KMS-11 (cell line): ENCODE results near the gene SHROOM4.

Experiments
- H2AFZ ChIP-seq: fragments of 200-600 bp; sonication (generic); 2 replicates; pipeline ENCODE4 v1.6.1; 2016; ENCODE audit warnings: antibody characterized with exemption, mixed run types, low read depth
- H3K27ac ChIP-seq: fragments of 200-600 bp; sonication (generic); 2 replicates; pipeline ENCODE4 v1.6.1; 2016; ENCODE audit warnings: mild to moderate bottlenecking, mixed run types
- H3K27me3 ChIP-seq: fragments of 200-600 bp; sonication (generic); 2 replicates; pipeline ENCODE4 v1.6.1; 2017; ENCODE audit warnings: mild to moderate bottlenecking, low read depth, mixed run types, moderate library complexity; ENCODE audit not compliant: insufficient read depth
- H3K36me3 ChIP-seq: fragments of 200-600 bp; sonication (generic); 2 replicates; pipeline ENCODE4 v1.6.1; 2017; ENCODE audit warnings: mild to moderate bottlenecking, mixed run types; ENCODE audit not compliant: insufficient read depth
- H3K4me1 ChIP-seq: fragments of 200-600 bp; sonication (generic); 2 replicates; pipeline ENCODE4 v1.6.1; 2016; ENCODE audit warnings: mild to moderate bottlenecking, low read depth, mixed run types; ENCODE audit not compliant: poor library complexity, severe bottlenecking
- H3K4me2 ChIP-seq: fragments of 200-600 bp; sonication (generic); 2 replicates; pipeline ENCODE4 v1.7.0; 2016; ENCODE audit warnings: mild to moderate bottlenecking, mixed run types
- H3K4me3 ChIP-seq: fragments of 200-600 bp; sonication (generic); IDR thresholded peaks from 2 replicates; pipeline ENCODE4 v1.6.1; 2017; ENCODE audit warnings: low read depth, low read length, mixed read lengths; ENCODE audit not compliant: insufficient read depth
- H3K79me2 ChIP-seq: fragments of 200-600 bp; sonication (generic); 2 replicates; pipeline ENCODE4 v1.6.1; 2016; ENCODE audit warnings: low read depth, mixed run types; ENCODE audit not compliant: insufficient read depth
- H3K9ac ChIP-seq: fragments of 200-600 bp; sonication (generic); 2 replicates; pipeline ENCODE4 v1.6.1; 2016; ENCODE audit warnings: mild to moderate bottlenecking, mixed run types
- H4K20me1 ChIP-seq: fragments of 200-600 bp; sonication (generic); 2 replicates; pipeline ENCODE4 v1.6.1; 2016; ENCODE audit warnings: mild to moderate bottlenecking, mixed run types; ENCODE audit not compliant: insufficient read depth
- CTCF ChIP-seq: fragments of 200-600 bp; sonication (generic); conservative IDR thresholded peaks from 2 replicates; pipeline ENCODE4 v1.6.1; 2017; ENCODE audit warnings: low read depth, mild to moderate bottlenecking, antibody characterized with exemption, low read length, moderate library complexity, mixed read lengths

SHROOM4 gene

GRCh38 chrX:50815120-50815519 is 1.1 kb upstream of the SHROOM4 start:
- Histone ChIP-seq H3K4me1 (no peaks in the 10 kb centered on the region), H3K27ac (no peak overlapping the region), H2AFZ (no peak overlapping the region), H3K36me3 (no peaks in the 10 kb centered on the region), H3K4me2 (no peak overlapping the region), H4K20me1 (no peaks in the 10 kb centered on the region), H3K79me2 (no peaks in the 10 kb centered on the region), H3K9ac (no peak overlapping the region), H3K27me3 (no peaks in the 10 kb centered on the region), H3K4me3 (no peak overlapping the region)
- no peak for TF ChIP-seq CTCF

GRCh38 chrX:50814701-50815100 is 707 bp upstream of the SHROOM4 start:
- no peak overlapping the region for H3K9ac ChIP-seq
- no peak overlapping the region for H3K27ac ChIP-seq

GRCh38 chrX:50812995-50813842 is 775 bp downstream of the SHROOM4 start:
- H3K4me2 ChIP-seq, result no peak overlapping the region
- no peak overlapping the region for H3K9ac ChIP-seq
- no peaks in the 10 kb centered on the region for H3K79me2 ChIP-seq
- no peaks in the 10 kb centered on the region for H3K4me1 ChIP-seq
- H4K20me1 ChIP-seq, result no peaks in the 10 kb centered on the region
- H3K36me3 ChIP-seq, result no peaks in the 10 kb centered on the region
- no peak overlapping the region for H3K27ac ChIP-seq
- no peak for TF ChIP-seq CTCF
- H3K27me3 ChIP-seq, result no peaks in the 10 kb centered on the region
- no peak overlapping the region for H2AFZ ChIP-seq
- H3K4me3 ChIP-seq, result no peak overlapping the region

More at GRCh38 chrX:50814701-50815100, 707 bp upstream of the SHROOM4 start:
- no peak for TF ChIP-seq CTCF
- H3K27me3 ChIP-seq, result no peaks in the 10 kb centered on the region
- no peak overlapping the region for H3K4me2 ChIP-seq
- no peaks in the 10 kb centered on the region for H4K20me1 ChIP-seq
- H2AFZ ChIP-seq, result no peak overlapping the region
- no peak overlapping the region for H3K4me3 ChIP-seq
- H3K79me2 ChIP-seq, result no peaks in the 10 kb centered on the region
- H3K4me1 ChIP-seq, result no peaks in the 10 kb centered on the region
- H3K36me3 ChIP-seq, result no peaks in the 10 kb centered on the region

GRCh38 chrX:50805276-50805675 is 8.7 kb downstream of the SHROOM4 start:
- Histone ChIP-seq H3K27me3 (no peaks in the 10 kb centered on the region), H3K4me3 (no peak overlapping the region), H3K27ac (no peak overlapping the region), H4K20me1 (no peaks in the 10 kb centered on the region), H3K9ac (no peak overlapping the region), H3K4me2 (no peak overlapping the region), H3K36me3 (no peaks in the 10 kb centered on the region), H3K4me1 (no peaks in the 10 kb centered on the region), H2AFZ (no peak overlapping the region), H3K79me2 (no peaks in the 10 kb centered on the region)
- no peak for TF ChIP-seq CTCF
